KMS-11 (cell line): ENCODE data around the gene CDK10.

Source experiments
- H2AFZ ChIP-seq: fragments of 200-600 bp; sonication (generic); 2 replicates; pipeline ENCODE4 v1.6.1; 2016; ENCODE audit warnings: antibody characterized with exemption, mixed run types, low read depth
- H3K27ac ChIP-seq: fragments of 200-600 bp; sonication (generic); 2 replicates; pipeline ENCODE4 v1.6.1; 2016; ENCODE audit warnings: mild to moderate bottlenecking, mixed run types
- H3K27me3 ChIP-seq: fragments of 200-600 bp; sonication (generic); 2 replicates; pipeline ENCODE4 v1.6.1; 2017; ENCODE audit warnings: mild to moderate bottlenecking, low read depth, mixed run types, moderate library complexity; ENCODE audit not compliant: insufficient read depth
- H3K36me3 ChIP-seq: fragments of 200-600 bp; sonication (generic); 2 replicates; pipeline ENCODE4 v1.6.1; 2017; ENCODE audit warnings: mild to moderate bottlenecking, mixed run types; ENCODE audit not compliant: insufficient read depth
- H3K4me1 ChIP-seq: fragments of 200-600 bp; sonication (generic); 2 replicates; pipeline ENCODE4 v1.6.1; 2016; ENCODE audit warnings: mild to moderate bottlenecking, low read depth, mixed run types; ENCODE audit not compliant: poor library complexity, severe bottlenecking
- H3K4me2 ChIP-seq: fragments of 200-600 bp; sonication (generic); 2 replicates; pipeline ENCODE4 v1.7.0; 2016; ENCODE audit warnings: mild to moderate bottlenecking, mixed run types
- H3K4me3 ChIP-seq: fragments of 200-600 bp; sonication (generic); IDR thresholded peaks from 2 replicates; pipeline ENCODE4 v1.6.1; 2017; ENCODE audit warnings: low read depth, low read length, mixed read lengths; ENCODE audit not compliant: insufficient read depth
- H3K79me2 ChIP-seq: fragments of 200-600 bp; sonication (generic); 2 replicates; pipeline ENCODE4 v1.6.1; 2016; ENCODE audit warnings: low read depth, mixed run types; ENCODE audit not compliant: insufficient read depth
- H3K9ac ChIP-seq: fragments of 200-600 bp; sonication (generic); 2 replicates; pipeline ENCODE4 v1.6.1; 2016; ENCODE audit warnings: mild to moderate bottlenecking, mixed run types
- H4K20me1 ChIP-seq: fragments of 200-600 bp; sonication (generic); 2 replicates; pipeline ENCODE4 v1.6.1; 2016; ENCODE audit warnings: mild to moderate bottlenecking, mixed run types; ENCODE audit not compliant: insufficient read depth
- TF ChIP-seq, protein P1 (sequence below): fragments of 200-600 bp; sonication (generic); conservative IDR thresholded peaks from 2 replicates; pipeline ENCODE4 v1.6.1; 2017; ENCODE audit warnings: low read depth, mild to moderate bottlenecking, antibody characterized with exemption, low read length, moderate library complexity, mixed read lengths

The CDK10 gene

DNA sequence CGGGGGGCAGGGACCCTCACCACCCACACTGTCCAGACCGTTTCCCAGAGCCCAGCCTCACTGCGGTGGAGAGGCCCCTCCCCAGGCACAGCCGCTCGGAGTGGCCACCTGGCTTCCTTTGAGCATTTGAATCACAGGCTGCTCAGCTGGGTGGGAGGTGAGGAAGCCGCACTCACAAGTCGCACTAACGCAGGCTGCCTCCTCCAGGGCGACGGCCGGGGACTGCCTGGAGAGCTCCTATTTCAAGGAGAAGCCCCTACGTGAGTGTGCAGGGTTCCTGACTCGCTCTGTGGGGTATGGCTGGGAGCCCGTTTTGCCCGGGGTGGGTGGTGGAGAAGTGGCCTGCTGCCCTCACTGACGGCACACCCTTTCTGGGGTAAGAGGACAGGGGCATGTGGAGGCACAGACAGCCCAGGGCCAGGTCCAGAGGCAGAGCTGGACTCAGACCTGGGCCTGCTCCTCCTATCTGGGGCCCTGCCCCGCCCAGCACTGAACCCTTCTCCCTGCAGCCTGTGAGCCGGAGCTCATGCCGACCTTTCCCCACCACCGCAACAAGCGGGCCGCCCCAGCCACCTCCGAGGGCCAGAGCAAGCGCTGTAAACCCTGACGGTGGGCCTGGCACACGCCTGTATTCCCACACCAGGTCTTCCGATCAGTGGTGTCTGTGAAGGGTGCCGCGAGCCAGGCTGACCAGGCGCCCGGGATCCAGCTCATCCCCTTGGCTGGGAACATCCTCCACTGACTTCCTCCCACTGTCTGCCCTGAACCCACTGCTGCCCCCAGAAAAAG is 8.8 kb downstream of the CDK10 start:
- Histone ChIP-seq H4K20me1 (no peaks in the 10 kb centered on the region), H3K9ac (no peak overlapping the region), H3K4me1 (peaks cover 20% of the 10 kb centered on the region), H3K36me3 (no peaks in the 10 kb centered on the region), H3K27ac (no peak overlapping the region), H2AFZ (no peak overlapping the region), H3K79me2 (no peaks in the 10 kb centered on the region), H3K4me3 (no peak overlapping the region), H3K4me2 (no peak overlapping the region), H3K27me3 (no peaks in the 10 kb centered on the region)
- TF ChIP-seq, protein P1, sequence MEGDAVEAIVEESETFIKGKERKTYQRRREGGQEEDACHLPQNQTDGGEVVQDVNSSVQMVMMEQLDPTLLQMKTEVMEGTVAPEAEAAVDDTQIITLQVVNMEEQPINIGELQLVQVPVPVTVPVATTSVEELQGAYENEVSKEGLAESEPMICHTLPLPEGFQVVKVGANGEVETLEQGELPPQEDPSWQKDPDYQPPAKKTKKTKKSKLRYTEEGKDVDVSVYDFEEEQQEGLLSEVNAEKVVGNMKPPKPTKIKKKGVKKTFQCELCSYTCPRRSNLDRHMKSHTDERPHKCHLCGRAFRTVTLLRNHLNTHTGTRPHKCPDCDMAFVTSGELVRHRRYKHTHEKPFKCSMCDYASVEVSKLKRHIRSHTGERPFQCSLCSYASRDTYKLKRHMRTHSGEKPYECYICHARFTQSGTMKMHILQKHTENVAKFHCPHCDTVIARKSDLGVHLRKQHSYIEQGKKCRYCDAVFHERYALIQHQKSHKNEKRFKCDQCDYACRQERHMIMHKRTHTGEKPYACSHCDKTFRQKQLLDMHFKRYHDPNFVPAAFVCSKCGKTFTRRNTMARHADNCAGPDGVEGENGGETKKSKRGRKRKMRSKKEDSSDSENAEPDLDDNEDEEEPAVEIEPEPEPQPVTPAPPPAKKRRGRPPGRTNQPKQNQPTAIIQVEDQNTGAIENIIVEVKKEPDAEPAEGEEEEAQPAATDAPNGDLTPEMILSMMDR = no peak

DNA sequence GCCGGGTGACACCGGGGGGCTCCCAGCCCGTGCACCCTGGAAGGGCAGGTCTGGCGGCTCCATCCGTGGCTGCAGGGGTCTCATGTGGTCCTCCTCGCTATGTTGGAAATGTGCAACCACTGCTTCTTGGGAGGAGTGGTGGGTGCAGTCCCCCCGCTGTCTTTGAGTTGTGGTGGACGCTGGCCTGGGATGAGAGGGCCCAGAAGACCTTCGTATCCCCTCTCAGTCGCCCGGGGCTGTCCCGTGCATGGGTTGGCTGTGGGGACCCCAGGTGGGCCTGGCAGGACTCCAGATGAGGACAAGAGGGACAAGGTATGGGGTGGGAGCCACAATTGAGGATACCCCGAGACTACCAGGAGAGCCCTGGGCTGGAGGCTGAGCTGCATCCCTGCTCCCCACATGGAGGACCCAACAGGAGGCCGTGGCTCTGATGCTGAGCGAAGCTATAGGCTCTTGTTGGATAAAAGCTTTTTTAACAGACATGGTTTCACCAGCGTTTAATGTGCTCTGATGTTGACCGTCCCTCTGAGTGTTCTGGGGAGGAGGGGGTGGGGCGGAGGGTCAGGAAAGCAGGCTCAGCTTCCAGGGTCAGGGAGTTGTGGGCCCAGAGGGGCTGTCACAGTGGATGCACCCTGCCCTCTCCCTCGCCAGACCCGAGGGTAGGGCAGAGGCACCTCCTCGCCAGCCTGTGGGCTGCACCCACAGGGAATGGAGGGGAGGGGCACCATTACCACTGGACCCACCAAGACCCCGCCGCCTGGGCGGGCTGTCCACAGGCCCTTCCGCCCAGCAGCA is 9.6 kb downstream of the CDK10 start:
- TF ChIP-seq, protein P1 = no peak
- Histone ChIP-seq H4K20me1 (no peaks in the 10 kb centered on the region), H3K79me2 (no peaks in the 10 kb centered on the region), H3K36me3 (no peaks in the 10 kb centered on the region), H3K4me3 (no peak overlapping the region), H3K27ac (no peak overlapping the region), H3K4me1 (peaks cover 24% of the 10 kb centered on the region), H3K4me2 (peak overlapping the region; percentile 6; the same call in 1 of the 2 replicates), H3K27me3 (no peaks in the 10 kb centered on the region), H3K9ac (no peak overlapping the region), H2AFZ (no peak overlapping the region)

DNA sequence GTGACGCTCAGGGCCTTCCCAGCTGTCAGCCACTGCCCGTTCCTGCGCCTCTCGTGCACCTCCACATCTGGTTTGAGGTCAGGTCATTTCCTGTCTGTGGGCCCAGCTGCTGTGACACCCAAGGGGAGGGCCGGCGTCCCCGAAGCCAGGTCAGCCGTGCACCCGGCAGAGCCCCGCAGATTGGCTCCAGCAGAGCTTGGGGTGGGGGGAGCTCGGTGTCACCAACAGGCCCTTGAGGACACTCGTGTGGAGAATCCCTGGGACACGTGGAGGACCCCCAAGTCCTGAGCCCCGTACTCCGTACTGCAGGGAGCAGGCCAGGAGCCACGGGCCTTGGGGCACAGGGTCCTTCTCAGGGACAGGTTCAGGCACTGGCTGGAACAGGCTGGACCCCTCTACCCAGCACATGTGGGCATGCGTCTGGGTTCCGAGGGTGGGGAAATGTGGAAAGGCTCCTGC is 10.2 kb downstream of the CDK10 start:
- Histone ChIP-seq H4K20me1 (no peaks in the 10 kb centered on the region), H3K4me3 (no peak overlapping the region), H3K27me3 (no peaks in the 10 kb centered on the region), H3K4me1 (peaks cover 24% of the 10 kb centered on the region), H3K36me3 (no peaks in the 10 kb centered on the region), H3K79me2 (no peaks in the 10 kb centered on the region), H3K9ac (no peak overlapping the region), H3K27ac (no peak overlapping the region), H2AFZ (no peak overlapping the region), H3K4me2 (peak overlapping the region; percentile 6; the same call in 1 of the 2 replicates)
- TF ChIP-seq, protein P1 = no peak

DNA sequence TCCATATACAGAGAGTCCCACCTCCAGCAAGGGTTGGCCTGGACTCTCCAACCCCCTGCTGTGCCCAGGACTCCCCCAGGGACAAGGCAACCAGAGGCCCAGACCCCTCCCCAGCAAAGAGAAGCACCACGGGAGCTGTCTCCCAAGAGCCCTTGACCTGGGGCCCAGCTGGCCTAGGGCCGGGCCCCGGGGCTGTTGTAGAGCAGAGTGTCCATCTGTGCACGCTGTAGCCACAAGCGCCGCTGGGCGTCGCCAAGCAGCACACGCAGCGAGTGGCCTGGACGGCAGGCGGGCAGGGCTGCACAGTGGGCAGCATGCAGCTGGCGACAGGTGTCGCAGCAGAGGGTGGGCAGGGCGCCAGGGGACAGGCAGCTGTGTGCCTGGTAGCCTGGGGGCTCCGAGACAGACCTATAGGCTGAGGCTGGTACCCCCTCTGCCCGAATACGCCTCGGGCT is 10.7 kb downstream of the CDK10 start:
- H3K9ac ChIP-seq = no peak overlapping the region
- H3K27me3 ChIP-seq = no peaks in the 10 kb centered on the region
- H4K20me1 ChIP-seq = no peaks in the 10 kb centered on the region
- peaks cover 25% of the 10 kb centered on the region for H3K4me1 ChIP-seq
- no peak overlapping the region for H3K27ac ChIP-seq
- H3K4me3 ChIP-seq = no peak overlapping the region
- TF ChIP-seq, protein P1 = no peak
- no peak overlapping the region for H2AFZ ChIP-seq
- H3K79me2 ChIP-seq = no peaks in the 10 kb centered on the region
- no peaks in the 10 kb centered on the region for H3K36me3 ChIP-seq
- no peak overlapping the region for H3K4me2 ChIP-seq
